Measurements from ENCODE around the gene LRP2. TPM values are rescaled to one million over a fixed set of nuclear protein-coding genes. Genes with fewer than 3 reads are reported as not detected.

Gene LRP2
- total and polyA plus RNA-seq, 2 of the 8 experiments (the other 6 are each of a cell fraction or from before 2014, with no cell fraction given), result 2.0 to 2.9 TPM

GRCh38 chr2:169225906-169226305 is 136.4 kb downstream of the LRP2 start (continued):
- TF ChIP-seq CTCF (IDR thresholded peaks at IDR 0.05; ENCODE audit: control extremely low read depth in 1 of 3, insufficient read depth in 1 of 3, low read depth in 1 of 3, low read length in 3 of 3) (no peak), ASH2L (IDR thresholded peaks at IDR 0.05; ENCODE audit: low read length) (no peak), NANOG (IDR thresholded peaks at IDR 0.05; ENCODE audit: insufficient read depth, low read depth, low read length, poor library complexity, severe bottlenecking) (no peak), POU5F1 (IDR thresholded peaks at IDR 0.05; ENCODE audit: low read depth, low read length) (no peak), SP2 (IDR thresholded peaks at IDR 0.05; ENCODE audit: low read length) (no peak), EZH2 (IDR thresholded peaks at IDR 0.05; ENCODE audit: low read depth, low read length, severe bottlenecking) (no peak), ZNF274 (IDR thresholded peaks at IDR 0.05; ENCODE audit: borderline replicate concordance, extremely low read depth, low read length) (no peak), CBX5 (IDR thresholded peaks at IDR 0.05; ENCODE audit: low read depth, low read length) (no peak), FOSL1 (IDR thresholded peaks at IDR 0.05; ENCODE audit: insufficient read depth, low read depth, low read length) (no peak), TAF1 (IDR thresholded peaks at IDR 0.05; ENCODE audit: low read depth, low read length) (no peak), KDM1A (IDR thresholded peaks at IDR 0.05; ENCODE audit: borderline replicate concordance, low read length) (no peak)

Data from H1 (cell line).